Liver (tissue), 9 donors: ENCODE results near the gene HTR1E. TPM values are rescaled to one million over a fixed set of nuclear protein-coding genes. Genes with fewer than 3 reads are reported as not detected.
"Not testable (repeated sequence)": the region's sequence is repeated elsewhere in the genome, so short reads cannot be mapped to it uniquely, and the experiment has no call there.

Experiments used
- DNase-seq: peaks from one replicate; pipeline ENCODE4 v3.0.0-alpha.2; 2017; ENCODE audit warnings: low spot score
- H3K27ac ChIP-seq, 2 donors: one replicate each; pipeline ENCODE4 v1.7.0; 2013; ENCODE audit warnings: inconsistent platforms in 2 of 2, low read length in 2 of 2, control low read depth in 1 of 2, low read depth in 1 of 2, mild to moderate bottlenecking in 1 of 2
- H3K27me3 ChIP-seq, 4 donors: one replicate each; pipeline versions ENCODE4 v1.6.1 to v1.7.0; 2013; ENCODE audit warnings: low read length in 3 of 4, inconsistent platforms in 1 of 4, mild to moderate bottlenecking in 1 of 4, moderate library complexity in 1 of 4; ENCODE audit not compliant: control insufficient read depth in 4 of 4, insufficient read depth in 4 of 4
- H3K36me3 ChIP-seq, 4 donors: one replicate each; pipeline versions ENCODE4 v1.6.1 to v1.7.0; 2013; ENCODE audit warnings: low read length in 3 of 4, mild to moderate bottlenecking in 3 of 4, low read depth in 1 of 4, moderate library complexity in 1 of 4; ENCODE audit not compliant: control insufficient read depth in 4 of 4, insufficient read depth in 3 of 4
- H3K4me1 ChIP-seq, 4 donors: one replicate each; pipeline versions ENCODE4 v1.6.1 to v1.7.0; 2013; ENCODE audit warnings: low read length in 3 of 4, mild to moderate bottlenecking in 3 of 4, moderate library complexity in 1 of 4; ENCODE audit not compliant: control insufficient read depth in 4 of 4, insufficient read depth in 4 of 4
- H3K4me3 ChIP-seq, 3 donors: one replicate each; pipeline versions ENCODE4 v1.6.1 to v1.7.0; 2013; ENCODE audit warnings: low read length in 3 of 3, control low read depth in 1 of 3, low read depth in 1 of 3, mild to moderate bottlenecking in 1 of 3
- H3K9ac ChIP-seq, 2 donors: one replicate each; pipeline ENCODE4 v1.7.0; 2013; ENCODE audit warnings: low read length in 2 of 2, mild to moderate bottlenecking in 2 of 2, moderate library complexity in 2 of 2, control low read depth in 1 of 2, low read depth in 1 of 2
- H3K9me3 ChIP-seq, 4 donors: one replicate each; pipeline versions ENCODE4 v1.6.1 to v1.7.0; 2013; ENCODE audit warnings: low read length in 3 of 4; ENCODE audit not compliant: control insufficient read depth in 4 of 4
- CTCF ChIP-seq: fragments of 150-350 bp; IDR thresholded peaks from 2 replicates; pipeline ENCODE4 v1.5.1; 2017; ENCODE audit warnings: improper control_type of control experiment, low read depth, low read length; ENCODE audit not compliant: missing input control
- EGR1 ChIP-seq, 2 donors: IDR thresholded peaks; 2 replicates each; pipeline ENCODE4 v1.6.1; 2016 to 2018; ENCODE audit warnings: antibody characterized with exemption in 2 of 2, low read depth in 2 of 2
- FOXA1 ChIP-seq: IDR thresholded peaks from 2 replicates; pipeline ENCODE4 v1.6.1; 2016; ENCODE audit warnings: antibody characterized with exemption
- FOXA2 ChIP-seq: IDR thresholded peaks from 2 replicates; pipeline ENCODE4 v1.6.1; 2016; ENCODE audit warnings: antibody characterized with exemption
- GABPA ChIP-seq, 2 donors: IDR thresholded peaks in 1 of 2; conservative IDR thresholded peaks in 1 of 2; 2 replicates each; pipeline ENCODE4 v1.6.1; 2016; ENCODE audit warnings: antibody characterized with exemption in 2 of 2, mild to moderate bottlenecking in 1 of 2, moderate library complexity in 1 of 2
- HNF4G ChIP-seq: IDR thresholded peaks from 2 replicates; pipeline ENCODE4 v1.6.1; 2016; ENCODE audit warnings: antibody characterized with exemption
- JUND ChIP-seq, 2 donors: IDR thresholded peaks; 2 replicates each; pipeline ENCODE4 v1.6.1; 2016; ENCODE audit warnings: antibody characterized with exemption in 2 of 2
- MAX ChIP-seq: IDR thresholded peaks from 2 replicates; pipeline ENCODE4 v1.6.1; 2016; ENCODE audit warnings: antibody characterized with exemption
- RAD21 ChIP-seq, 2 donors: IDR thresholded peaks; 2 replicates each; pipeline ENCODE4 v1.6.1; 2016; ENCODE audit warnings: antibody characterized with exemption in 2 of 2, mild to moderate bottlenecking in 2 of 2
- REST ChIP-seq: IDR thresholded peaks from 2 replicates; pipeline ENCODE4 v1.6.1; 2016; ENCODE audit warnings: antibody characterized with exemption, mild to moderate bottlenecking
- RXRA ChIP-seq, 2 donors: IDR thresholded peaks; 2 replicates each; pipeline ENCODE4 v1.6.1; 2017 to 2018; ENCODE audit warnings: antibody characterized with exemption in 2 of 2, mild to moderate bottlenecking in 1 of 2
- SP1 ChIP-seq: IDR thresholded peaks from 2 replicates; pipeline ENCODE4 v1.6.1; 2018; ENCODE audit warnings: antibody characterized with exemption, mild to moderate bottlenecking
- YY1 ChIP-seq: IDR thresholded peaks from 2 replicates; pipeline ENCODE4 v1.6.1; 2016; ENCODE audit warnings: antibody characterized with exemption, mild to moderate bottlenecking
- ZBTB33 ChIP-seq: IDR thresholded peaks from 2 replicates; pipeline ENCODE4 v1.6.1; 2016; ENCODE audit warnings: antibody characterized with exemption
- WGBS: extraction: QIAGEN DNeasy Blood & Tissue Kit; methylation state at CpG from one replicate; pipeline ENCODE4 v1.1.7; 2013; 5-methylcytosine and 5-hydroxymethylcytosine counted together
- polyA plus RNA-seq, 2 donors: library from polyadenylated mRNA; stranded (reverse) in 1 of 2; unstranded in 1 of 2; fragments of 200-250 nt in 1 of 2; fragments of >200 nt in 1 of 2; fragmentation: Nextera tagmentation in 1 of 2; extraction: Ambion mirVana in 1 of 2; gene quantifications; one replicate each; pipeline versions ENCODE4 v1.2.1 to v1.2.3, GENCODE V29; 2013 to 2015
- total RNA-seq, 2 donors: library from RNA; depleted of rRNA; stranded (reverse); fragments of >200 nt; gene quantifications; one replicate each; pipeline ENCODE4 v1.2.3, GENCODE V29; 2014
- donor health status: healthy.
- donor health status: healthy.
- donor health status: healthy.
- donor health status: healthy.
- donor health status: healthy.

HTR1E gene
- total and polyA plus RNA-seq, 4 donors, result not detected

GRCh38 chr6:86888301-86888700, 49.0 kb upstream of the HTR1E start:
- TF ChIP-seq CTCF, result no peak
- TF ChIP-seq FOXA2, result no peak
- TF ChIP-seq RAD21 (IDR thresholded peaks at IDR 0.05), result no peak
- TF ChIP-seq GABPA (IDR thresholded peaks at IDR 0.05 in 1 of 2, conservative IDR thresholded peaks at IDR 0.05 in 1 of 2), result no peak
- TF ChIP-seq JUND (IDR thresholded peaks at IDR 0.05), result no peak
- no peak for TF ChIP-seq SP1
- no peak for TF ChIP-seq HNF4G
- TF ChIP-seq REST, result no peak
- no peak for TF ChIP-seq YY1
- no peak for TF ChIP-seq RXRA (IDR thresholded peaks at IDR 0.05)
- no peak for TF ChIP-seq ZBTB33
- no peak for TF ChIP-seq FOXA1
- no peak for TF ChIP-seq EGR1 (IDR thresholded peaks at IDR 0.05; ENCODE audit: low read depth in 2 of 2)
- no peak for TF ChIP-seq MAX
- Histone ChIP-seq H3K27me3 (peaks cover 0 to 3% (median 0%) of the 10 kb centered on the region in 4 donors), H3K9ac (no peak overlapping the region), H3K27ac (no peak overlapping the region), H3K9me3 (peaks cover 0 to 5% (median 1%) of the 10 kb centered on the region in 4 donors), H3K4me3 (no peak overlapping the region), H3K36me3 (no peaks in the 10 kb centered on the region), H3K4me1 (no peaks in the 10 kb centered on the region)
- WGBS, result 48% methylated on average over 4 of the region's 4 CpGs
- DNase-seq, result no peak

- H3K9me3 ChIP-seq, H3K27ac ChIP-seq, H3K4me1 ChIP-seq, H3K4me3 ChIP-seq, H3K9ac ChIP-seq, H3K36me3 ChIP-seq, H3K27me3 ChIP-seq, DNase-seq: not testable (repeated sequence)
- WGBS, result 88% methylated on average over 8 of the region's 8 CpGs
Observed at GRCh38 chr6:86897265-86897664, 40.1 kb upstream of the HTR1E start.
